ENCODE results near the gene ELP1. TPM values are rescaled to one million over a fixed set of nuclear protein-coding genes. Genes with fewer than 3 reads are reported as not detected.
"Not testable (repeated sequence)": the region's sequence is repeated elsewhere in the genome, so short reads cannot be mapped to it uniquely, and the experiment has no call there.

ELP1 gene
- total RNA-seq, 6 experiments from 2014 or later = 10.4 to 20.6 (median 13.0) TPM

DNA sequence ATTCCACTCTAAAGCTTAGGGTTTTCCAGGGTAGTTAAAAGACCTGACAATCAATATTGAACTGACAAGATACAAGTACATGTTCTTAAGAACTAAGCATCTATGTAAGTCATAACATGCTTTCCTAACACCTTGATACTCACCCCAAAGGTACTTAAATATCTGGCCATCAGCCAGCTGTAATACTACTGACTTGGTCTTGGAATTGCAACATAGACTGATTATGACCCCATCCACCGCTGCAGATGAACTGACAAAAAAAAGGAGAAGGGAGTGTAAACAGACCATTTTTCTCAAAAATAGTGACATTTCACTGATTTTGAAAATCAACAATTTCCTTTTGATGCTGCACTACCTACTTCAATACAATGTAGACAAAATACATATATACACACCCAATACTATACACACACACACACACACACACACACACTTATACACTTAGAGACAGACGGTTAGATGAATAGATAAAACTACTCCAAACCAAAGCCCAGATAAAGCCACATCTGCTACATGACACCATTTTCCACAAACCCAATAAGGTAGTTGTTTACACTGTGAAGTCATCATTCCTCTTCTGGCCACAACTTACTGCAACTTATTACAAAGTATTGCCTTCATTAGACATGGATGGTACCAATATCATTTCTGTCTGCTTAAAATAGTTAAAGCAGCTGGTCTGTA is 30.4 kb downstream of the ELP1 start:
- no peak overlapping the region for H3K4me3 ChIP-seq
- WGBS (ENCODE audit: insufficient coverage, low coverage, low lambda C conversion rate, missing lambda C conversion rate) = 69% methylated on average over 2 of the region's 2 CpGs
- intact Hi-C loops (cut with DNase I) = no loop called here
- TF ChIP-seq POLR2A (IDR thresholded peaks at IDR 0.05) = no peak
- TF ChIP-seq, protein P1, sequence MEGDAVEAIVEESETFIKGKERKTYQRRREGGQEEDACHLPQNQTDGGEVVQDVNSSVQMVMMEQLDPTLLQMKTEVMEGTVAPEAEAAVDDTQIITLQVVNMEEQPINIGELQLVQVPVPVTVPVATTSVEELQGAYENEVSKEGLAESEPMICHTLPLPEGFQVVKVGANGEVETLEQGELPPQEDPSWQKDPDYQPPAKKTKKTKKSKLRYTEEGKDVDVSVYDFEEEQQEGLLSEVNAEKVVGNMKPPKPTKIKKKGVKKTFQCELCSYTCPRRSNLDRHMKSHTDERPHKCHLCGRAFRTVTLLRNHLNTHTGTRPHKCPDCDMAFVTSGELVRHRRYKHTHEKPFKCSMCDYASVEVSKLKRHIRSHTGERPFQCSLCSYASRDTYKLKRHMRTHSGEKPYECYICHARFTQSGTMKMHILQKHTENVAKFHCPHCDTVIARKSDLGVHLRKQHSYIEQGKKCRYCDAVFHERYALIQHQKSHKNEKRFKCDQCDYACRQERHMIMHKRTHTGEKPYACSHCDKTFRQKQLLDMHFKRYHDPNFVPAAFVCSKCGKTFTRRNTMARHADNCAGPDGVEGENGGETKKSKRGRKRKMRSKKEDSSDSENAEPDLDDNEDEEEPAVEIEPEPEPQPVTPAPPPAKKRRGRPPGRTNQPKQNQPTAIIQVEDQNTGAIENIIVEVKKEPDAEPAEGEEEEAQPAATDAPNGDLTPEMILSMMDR (IDR thresholded peaks at IDR 0.05) = no peak
- ATAC-seq (peak in 1 of 4 donors; percentile 34), DNase-seq (no peak)
- peaks cover 0 to 3% (median 0%) of the 10 kb centered on the region in 4 donors for H3K4me1 ChIP-seq
- H3K36me3 ChIP-seq = peaks cover 0 to 39% (median 4%) of the 10 kb centered on the region in 4 donors
- H3K9me3 ChIP-seq = no peaks in the 10 kb centered on the region
- no peaks in the 10 kb centered on the region for H3K27me3 ChIP-seq
- no peak overlapping the region for H3K27ac ChIP-seq

DNA sequence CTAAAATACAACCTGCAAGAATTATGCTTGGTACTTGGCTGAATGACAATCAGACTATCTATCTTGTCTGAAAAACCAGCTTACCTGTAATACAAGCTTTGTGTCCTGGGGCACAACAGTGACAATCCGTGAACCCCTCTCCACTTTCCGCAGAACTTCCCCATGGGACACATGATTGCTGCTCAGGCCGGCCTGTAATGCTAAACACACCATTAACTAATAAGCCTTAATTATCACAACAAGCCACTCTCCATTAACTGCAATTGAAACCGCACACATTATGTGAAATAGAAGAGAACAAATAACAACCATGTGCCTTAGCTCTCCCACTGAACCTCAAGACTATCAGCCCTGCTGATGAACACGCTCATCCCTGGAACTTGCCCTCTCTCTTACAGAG is 33.7 kb downstream of the ELP1 start:
- ATAC-seq = no peak
- DNase-seq = no peak
- no peak overlapping the region for H3K27ac ChIP-seq
- intact Hi-C loops (cut with DNase I) = no loop called here
- 90% methylated on average over 3 of the region's 5 CpGs for WGBS (ENCODE audit: insufficient coverage, low coverage, low lambda C conversion rate, missing lambda C conversion rate)
- no peak overlapping the region for H3K4me3 ChIP-seq
- no peak for TF ChIP-seq POLR2A (IDR thresholded peaks at IDR 0.05)
- TF ChIP-seq, protein P1 (IDR thresholded peaks at IDR 0.05) = no peak
- no peaks in the 10 kb centered on the region for H3K27me3 ChIP-seq
- H3K4me1 ChIP-seq = peaks cover 0 to 18% (median 1%) of the 10 kb centered on the region in 4 donors
- no peaks in the 10 kb centered on the region for H3K9me3 ChIP-seq
- H3K36me3 ChIP-seq = peaks cover 0 to 35% (median 3%) of the 10 kb centered on the region in 4 donors

DNA sequence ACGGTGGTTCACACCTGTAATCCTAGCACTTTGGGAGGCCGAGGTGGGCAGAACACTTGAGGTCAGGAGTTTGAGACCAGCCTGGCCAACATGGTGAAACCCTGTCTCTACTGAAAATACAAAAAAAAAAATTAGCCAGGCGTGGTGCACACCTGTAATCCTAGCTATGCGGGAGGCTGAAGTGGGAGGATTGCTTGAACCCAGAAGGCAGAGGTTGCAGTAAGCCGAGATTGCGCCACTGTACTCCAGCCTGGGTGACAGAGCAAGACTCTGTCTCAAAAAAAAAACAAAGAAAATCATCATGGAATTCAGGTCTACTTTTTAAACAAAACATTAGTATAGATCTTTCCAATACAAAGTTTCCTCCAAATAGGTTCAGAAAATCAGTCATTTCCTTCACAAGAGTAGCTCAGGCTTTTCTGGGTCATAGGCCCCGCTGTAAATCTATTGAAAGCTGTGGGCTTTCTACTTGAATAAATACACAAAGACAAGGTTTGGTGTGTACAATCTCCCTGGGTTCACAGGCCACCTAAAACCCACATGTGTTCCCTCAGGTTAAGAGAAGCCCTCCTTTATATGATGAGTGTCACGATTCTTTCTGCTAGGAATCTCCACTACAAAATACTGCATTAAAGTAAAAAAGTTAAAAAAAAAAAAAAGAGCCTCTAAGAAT is 34.8 kb downstream of the ELP1 start:
- H3K27ac ChIP-seq; H3K27me3 ChIP-seq; DNase-seq; H3K9me3 ChIP-seq; H3K4me3 ChIP-seq; intact Hi-C loops (cut with DNase I); ATAC-seq: not testable (repeated sequence)
- 76% methylated on average over 8 of the region's 8 CpGs for WGBS (ENCODE audit: insufficient coverage, low coverage, low lambda C conversion rate, missing lambda C conversion rate)
- Histone ChIP-seq H3K4me1 (peaks cover 0 to 27% (median 5%) of the 10 kb centered on the region in 4 donors), H3K36me3 (peaks cover 0 to 35% (median 3%) of the 10 kb centered on the region in 4 donors)

DNA sequence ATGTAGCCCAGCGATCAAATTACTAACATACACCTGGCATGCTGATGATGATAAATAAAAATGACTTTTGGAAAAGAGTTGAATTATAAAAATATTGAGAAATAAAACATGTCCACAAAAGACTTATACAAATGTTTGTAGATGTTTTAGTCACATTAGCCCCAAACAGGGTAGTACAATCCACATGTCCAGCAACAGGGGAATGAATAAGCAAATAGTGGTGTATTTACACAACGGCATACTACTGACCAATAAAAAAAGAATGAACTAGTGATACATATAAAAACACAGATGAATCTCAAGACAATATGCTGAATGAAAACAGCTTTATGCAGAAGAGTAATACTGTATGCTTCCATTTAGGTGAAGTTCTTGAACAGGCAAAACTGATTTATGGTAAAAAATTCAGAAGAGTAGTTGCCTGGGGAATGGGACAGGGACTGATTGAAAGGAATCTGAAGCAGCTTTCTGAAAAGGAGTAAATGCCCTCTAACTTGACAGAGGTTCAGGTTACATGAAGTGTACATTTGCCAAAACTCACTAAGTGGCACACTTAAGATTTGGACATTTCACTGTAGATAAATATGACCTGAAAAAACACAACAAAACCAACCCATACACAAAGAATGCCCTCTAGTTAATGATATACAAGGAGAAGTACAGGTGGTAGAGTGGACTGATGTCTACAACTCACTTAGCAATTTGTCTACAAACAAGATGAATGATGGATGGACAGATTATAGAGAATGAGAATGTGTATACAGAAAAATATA is 36.4 kb downstream of the ELP1 start:
- H3K36me3 ChIP-seq = peaks cover 0 to 44% (median 3%) of the 10 kb centered on the region in 4 donors
- peak; percentile 37 to 64 (median 54) for ATAC-seq
- H3K9me3 ChIP-seq = no peaks in the 10 kb centered on the region
- no peaks in the 10 kb centered on the region for H3K27me3 ChIP-seq
- peak overlapping the region in 1 of 3 donors; percentile 38 for H3K27ac ChIP-seq
- intact Hi-C loops (cut with DNase I) = no loop called here
- TF ChIP-seq, protein P1 (IDR thresholded peaks at IDR 0.05) = no peak
- TF ChIP-seq POLR2A (IDR thresholded peaks at IDR 0.05) = no peak
- no peak for DNase-seq
- H3K4me3 ChIP-seq = no peak overlapping the region
- 75% methylated on average over 2 of the region's 2 CpGs for WGBS (ENCODE audit: insufficient coverage, low coverage, low lambda C conversion rate, missing lambda C conversion rate)
- H3K4me1 ChIP-seq = peaks cover 0 to 36% (median 8%) of the 10 kb centered on the region in 4 donors
